Ureter (tissue), 1 donor: ENCODE results near the gene RNH1. TPM values are rescaled to one million over a fixed set of nuclear protein-coding genes. Genes with fewer than 3 reads are reported as not detected.
A peak's percentile ranks its signal among the peaks of the same experiment; 100 is the strongest.

ENCODE experiments used
- DNase-seq: peaks from one replicate; pipeline ENCODE4 v3.0.0-alpha.2; 2020; ENCODE audit warnings: low spot score
- total RNA-seq: library from RNA; stranded (reverse); gene quantifications from one replicate; pipeline ENCODE4 v1.2.4, GENCODE V29; 2023
- donor health status: DM: yes; HTN: yes; CAD: no.

The RNH1 gene
- total RNA-seq, 1 donor from 2014 or later, result 182 TPM

DNA sequence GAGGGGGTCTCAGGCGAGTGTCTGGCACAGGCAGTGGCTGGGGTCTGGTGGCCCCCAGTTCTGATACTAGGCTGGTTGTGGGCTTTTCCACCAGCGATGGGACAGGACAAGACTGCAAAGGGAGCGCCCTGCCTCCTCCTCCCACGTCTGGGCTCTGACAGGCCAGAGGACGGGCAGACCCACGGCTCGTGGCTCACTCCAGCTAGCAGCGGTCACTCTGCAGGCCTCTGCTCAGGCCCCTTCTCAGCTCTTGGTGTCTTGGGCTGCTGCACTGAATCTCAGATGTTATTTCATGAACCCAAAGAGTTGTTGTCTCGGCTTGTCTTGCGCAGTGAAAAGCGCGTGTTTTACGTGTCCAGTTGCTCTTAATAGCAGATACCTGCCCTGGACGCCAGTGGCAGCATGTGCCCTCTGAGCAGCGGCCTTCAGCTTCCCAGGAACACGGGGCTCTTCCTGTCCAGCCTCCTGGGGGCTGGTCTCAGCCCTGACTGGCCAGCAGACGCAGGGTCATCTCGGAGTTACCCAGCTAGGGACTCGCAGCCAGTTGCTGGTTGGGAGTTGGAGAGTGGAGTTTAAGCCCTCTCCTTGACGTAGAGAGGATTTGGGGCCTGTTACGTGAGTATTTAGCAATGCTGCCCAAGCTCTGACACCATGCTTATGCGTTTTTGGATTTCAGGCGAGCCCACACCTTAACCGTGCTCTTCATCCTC is 47.4 kb downstream of the RNH1 start:
- no peak for DNase-seq

DNA sequence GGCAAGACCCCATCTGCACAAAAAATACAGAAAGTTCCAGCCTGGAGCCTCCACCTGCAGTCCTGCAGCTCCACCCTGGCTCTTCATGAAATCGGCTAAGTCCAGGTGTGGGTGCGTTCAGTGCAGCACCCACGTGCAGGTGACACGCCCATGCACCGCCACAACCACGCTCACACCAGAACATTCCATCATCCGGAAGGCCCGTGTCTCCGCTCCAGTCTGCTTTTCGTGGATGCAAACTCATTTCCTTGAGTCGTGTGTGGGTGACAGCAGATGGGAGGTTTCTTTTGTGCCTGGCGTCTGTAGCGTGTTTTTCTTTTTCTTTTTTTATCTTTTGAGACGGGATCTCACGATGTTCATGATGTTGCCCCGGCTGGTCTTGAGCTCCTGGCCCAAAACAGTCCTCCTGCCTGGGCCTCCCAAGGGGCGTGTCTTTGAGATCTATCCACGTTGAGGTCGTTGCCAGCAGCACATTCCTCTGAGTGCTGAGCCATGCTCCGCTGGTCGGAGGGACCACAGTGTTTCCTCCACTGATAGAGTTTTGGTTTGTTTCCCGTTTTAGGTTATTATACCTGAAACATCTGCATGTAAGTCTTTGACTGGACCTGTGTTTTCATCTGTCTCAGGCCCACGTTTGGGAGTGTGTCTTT is 49.8 kb downstream of the RNH1 start:
- DNase-seq, result no peak

DNA sequence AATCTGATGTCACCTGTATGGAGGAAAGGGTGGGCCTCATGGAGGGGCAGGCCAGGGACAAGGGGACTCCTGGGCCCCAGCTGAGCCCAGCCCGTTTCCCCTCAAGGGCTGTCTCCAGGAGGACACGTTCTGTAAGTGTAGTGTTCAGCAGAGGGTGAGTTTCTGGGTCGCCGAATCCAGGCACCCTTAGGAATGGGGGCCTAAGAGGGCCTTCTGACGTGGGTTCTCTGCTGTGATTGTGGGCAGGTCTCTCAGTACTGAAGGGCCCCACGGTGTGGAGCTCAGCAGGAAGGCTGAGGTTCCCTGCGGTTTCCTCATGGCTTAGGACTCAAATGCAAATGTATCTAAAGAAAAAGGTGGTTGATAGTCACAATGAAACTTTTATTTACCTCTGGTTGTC is 50.5 kb downstream of the RNH1 start:
- DNase-seq, result no peak

DNA sequence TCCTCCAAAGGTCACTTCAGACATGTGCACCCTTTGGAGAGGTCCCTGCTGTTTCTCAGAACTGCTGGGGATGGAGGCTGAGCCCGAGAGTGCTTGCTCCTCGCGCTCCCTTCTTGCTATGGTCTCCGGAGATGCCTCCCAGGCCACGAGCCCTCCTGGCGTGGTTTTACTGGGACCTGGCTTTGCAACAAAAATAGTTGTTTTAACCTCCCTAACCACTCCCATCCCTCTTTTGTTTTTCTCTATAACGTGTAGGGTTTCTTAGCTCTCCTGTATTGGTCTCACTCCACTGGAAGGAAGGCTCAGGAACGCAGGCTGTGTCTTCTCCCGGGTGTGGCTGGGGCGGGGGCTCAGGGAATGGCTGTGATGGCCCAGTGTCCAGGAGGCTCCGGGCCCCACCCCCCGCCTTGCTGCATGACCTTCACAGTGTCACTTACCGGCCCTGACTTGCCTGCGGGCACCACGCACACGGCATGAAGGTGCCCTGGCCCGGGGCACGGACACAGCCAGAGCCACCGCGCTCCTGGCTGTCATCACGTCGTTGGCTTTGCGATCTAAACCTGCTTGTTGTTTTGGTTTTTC is 51.4 kb downstream of the RNH1 start:
- DNase-seq, result no peak

DNA sequence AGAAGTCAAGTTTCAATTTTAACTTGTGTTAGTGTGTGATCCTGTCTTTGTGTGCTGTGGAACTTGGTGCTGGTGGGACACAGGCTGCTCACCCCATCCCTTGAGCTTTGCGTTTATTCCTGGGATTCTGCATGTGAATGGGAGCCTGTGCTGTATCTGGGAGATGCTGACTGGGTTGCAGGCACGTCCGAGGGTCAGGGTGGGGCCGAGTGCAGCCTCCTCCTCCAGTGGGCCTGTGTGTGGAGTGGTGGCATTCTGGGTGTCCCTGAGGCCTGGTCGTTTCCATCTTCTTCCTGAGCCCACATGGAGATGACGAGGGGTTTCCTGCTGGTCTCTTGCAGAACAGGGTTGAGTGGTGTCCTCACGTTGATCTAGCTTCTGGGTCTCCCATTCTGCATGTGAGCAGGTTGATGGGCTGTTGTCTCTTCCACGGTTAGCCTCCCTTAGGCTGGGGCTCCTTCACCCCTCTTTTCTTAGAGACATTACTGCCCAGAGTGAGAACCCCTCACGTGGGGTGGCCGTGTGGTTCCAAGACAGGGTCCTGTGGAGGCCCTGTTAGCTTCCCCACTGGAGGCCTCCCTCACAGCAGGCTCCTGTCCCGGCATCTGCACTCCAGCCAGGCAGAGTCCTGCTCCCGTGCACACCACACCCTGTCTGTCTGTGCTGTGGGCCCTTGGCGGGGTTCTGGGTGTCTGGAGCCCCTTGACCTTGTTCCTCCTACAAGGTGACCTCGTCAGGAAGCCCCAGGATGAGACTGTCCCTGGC is 52.1 kb downstream of the RNH1 start:
- no peak for DNase-seq

DNA sequence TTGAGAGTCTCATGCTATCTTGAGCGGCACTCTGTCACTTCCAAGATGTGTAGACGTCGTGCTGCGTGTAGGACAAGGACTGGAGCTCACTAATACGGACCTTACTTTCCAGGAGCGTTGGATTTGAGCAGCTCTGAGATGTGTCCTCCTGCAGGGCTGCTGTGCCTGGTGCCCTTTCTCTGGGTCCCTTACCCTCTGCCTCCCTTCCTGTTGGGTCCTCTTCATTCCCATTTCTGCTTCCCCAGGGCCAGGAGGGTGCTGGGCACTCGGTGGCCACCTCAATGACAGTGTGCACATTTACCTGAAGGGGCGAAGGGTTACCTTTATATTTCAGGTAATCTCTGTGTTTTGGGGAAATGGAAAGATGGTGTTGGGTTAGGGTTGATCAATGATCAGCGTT is 53.0 kb downstream of the RNH1 start:
- DNase-seq, result no peak

DNA sequence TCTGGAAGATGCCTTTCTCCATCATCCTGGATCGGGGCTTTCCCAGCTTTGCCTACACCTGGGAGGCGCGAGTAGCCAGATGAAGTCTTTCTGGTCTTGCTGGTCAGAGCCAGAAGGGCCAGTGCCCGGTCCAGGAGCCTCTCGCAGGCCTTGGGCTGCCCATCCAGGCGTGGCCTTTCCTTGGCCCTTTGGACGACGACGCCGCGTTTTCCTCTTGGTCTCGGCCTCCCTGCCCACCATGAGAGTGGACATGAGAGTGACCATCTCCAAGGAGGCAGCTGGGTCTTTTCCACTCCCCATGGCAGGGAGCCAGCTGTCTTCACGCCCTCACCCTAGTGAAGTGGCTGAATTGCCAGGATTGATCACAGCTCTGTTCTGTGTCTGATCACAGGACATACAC is 53.5 kb downstream of the RNH1 start:
- no peak for DNase-seq

DNA sequence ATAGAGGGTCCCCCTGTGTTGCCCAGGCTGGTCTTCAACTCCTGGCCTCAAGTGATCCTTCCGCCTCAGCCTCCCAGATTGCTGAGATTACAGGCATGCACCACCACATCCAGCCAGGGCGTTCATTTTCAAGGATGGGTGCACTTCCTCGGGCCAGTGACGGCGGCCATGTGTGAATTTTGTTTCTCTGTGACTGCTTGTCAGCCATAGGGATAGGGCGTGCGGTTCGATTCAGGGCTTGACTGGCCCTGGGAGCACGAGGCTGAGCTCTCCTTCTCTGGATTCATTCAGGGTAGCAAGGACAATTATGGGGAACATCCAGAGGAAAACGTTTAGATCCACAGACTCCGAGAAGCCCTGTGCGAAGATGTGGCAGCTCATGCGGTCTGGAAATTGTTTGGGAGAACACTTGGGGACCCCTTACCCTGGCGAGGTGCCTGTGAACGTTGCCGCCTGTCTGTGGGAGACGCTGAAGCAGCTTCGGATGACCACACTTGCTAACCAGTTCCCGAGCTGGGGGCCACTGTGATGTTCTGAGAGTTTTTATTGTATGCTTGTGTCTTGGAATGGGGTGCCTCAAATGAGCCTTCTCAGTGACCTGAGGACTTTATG is 54.0 kb downstream of the RNH1 start:
- DNase-seq, result no peak

DNA sequence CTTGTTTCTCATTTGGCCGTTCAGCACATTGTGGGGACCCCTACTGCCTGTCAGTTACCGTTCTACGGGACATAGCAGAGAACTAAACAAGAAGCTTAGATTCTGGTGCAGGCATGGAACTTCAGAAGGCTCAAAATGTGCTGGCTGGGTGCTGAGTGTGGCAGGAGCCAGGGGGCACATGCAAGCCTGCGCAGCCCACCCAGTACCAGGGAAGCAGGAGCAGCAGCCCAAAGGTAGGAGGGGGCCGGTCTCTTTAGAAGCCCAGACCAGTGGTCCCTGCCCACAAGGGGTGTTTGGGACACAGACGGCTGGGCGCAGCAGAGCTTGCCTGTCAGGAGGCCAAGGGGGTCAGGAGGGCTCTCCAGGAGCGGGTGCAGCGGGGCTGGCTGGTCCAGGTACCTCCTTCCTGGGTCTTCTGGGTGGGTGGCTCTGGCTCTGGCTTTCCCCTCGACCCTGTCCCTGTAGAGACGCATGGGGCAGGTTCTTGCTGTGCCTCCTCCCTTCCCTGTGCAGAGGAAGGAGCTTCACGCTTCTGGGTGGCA is 54.8 kb downstream of the RNH1 start:
- no peak for DNase-seq

DNA sequence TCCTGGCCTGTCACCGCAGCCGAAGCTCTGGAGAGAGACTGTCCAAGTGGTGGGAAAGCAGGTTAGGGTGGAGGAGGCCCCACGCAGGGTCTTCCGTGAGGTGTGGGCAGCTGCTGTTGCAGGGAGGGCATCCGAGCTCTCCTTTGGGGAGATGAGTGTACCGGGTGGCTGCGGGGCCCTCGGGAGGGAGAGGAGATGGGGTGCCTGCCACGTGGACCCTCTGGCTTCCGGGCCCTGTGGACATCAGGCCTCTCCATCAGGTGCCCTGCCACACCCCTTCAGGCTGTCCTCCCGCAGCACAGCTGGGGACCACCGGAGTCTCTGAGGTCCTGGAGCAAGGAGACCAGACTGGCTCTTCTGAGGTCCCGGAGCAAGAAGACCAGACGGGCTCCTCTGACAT is 55.3 kb downstream of the RNH1 start:
- DNase-seq, result no peak

DNA sequence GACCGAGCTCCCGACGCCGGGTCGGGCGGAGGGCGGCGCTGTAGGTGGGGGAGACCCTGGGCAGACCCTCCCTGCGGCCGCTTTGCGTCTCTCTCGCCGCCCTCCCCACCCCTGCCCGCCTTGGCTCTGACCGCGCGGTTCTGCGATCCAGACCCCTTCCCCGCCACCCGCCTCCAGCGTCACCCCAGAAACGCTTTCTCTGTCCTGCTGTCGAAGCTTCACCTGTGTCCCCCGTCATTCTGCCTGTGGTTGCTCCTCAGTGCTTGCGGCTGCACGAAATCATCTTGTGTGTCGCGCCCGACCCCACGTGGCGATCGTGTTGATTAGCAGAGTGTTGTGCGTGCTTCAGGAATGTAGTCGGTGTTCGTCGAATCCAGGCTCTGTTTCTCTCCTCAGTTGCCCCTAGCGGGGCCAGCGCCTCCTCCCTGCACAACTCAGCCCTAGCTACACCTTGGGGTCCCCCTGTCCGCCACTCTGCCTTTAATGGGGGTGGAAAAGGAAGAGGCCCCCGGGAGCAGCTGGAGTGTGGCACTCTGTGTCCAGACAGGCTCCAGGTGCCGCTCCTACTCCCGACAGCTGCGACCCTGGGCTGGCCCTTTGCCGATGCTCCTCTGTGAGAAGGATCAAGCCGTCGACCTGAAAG is 56.1 kb downstream of the RNH1 start:
- peak; percentile 80 for DNase-seq

DNA sequence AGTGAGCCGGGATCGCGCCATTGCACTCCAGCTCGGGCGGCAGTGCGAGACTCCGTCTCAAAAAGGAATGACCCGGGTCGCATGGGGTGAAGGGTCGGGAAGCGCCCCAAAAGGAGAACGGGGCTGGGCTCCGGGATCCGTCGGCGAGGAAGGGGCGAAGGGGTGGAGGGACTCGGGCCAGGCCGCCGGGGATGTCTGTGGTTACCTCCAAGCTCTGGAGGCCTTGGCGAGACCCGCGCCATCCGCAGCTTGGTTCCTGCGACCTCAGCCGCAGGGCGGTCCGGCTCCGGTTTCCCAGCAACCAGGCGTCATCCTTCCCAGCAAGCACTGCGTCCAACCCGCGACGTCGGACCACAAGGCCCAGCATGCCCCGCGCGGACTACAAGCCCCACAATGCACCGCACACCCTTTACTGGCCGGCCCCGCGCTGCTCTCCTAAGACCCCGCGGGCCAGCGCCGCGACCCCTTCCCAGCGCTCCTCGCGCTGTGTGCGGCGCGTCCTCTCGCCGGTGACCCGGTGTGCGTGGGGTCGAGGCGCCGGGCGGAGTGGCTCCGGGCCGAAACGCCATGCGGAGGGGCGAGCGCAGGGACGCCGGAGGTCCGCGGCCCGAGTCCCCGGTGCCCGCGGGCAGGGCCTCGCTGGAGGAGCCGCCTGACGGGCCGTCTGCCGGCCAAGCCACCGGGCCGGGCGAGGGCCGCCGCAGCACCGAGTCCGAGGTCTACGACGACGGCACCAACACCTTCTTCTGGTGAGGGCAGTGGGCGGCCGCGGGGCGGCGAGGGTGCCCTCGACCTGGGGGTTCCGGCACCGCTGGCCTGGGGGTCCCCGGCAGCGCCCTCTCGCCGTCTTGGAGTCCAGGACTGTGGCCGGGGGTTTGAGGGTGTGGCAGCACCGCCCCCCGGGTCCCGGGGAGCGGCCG is 56.9 kb downstream of the RNH1 start, which contains the start of gene PTDSS2:
Gene PTDSS2 (plus strand): TSS at position 391 of the 920 bp plus-strand sequence. CDS start 177 bp downstream, at position 568.
- DNase-seq, result peak; percentile 96

DNA sequence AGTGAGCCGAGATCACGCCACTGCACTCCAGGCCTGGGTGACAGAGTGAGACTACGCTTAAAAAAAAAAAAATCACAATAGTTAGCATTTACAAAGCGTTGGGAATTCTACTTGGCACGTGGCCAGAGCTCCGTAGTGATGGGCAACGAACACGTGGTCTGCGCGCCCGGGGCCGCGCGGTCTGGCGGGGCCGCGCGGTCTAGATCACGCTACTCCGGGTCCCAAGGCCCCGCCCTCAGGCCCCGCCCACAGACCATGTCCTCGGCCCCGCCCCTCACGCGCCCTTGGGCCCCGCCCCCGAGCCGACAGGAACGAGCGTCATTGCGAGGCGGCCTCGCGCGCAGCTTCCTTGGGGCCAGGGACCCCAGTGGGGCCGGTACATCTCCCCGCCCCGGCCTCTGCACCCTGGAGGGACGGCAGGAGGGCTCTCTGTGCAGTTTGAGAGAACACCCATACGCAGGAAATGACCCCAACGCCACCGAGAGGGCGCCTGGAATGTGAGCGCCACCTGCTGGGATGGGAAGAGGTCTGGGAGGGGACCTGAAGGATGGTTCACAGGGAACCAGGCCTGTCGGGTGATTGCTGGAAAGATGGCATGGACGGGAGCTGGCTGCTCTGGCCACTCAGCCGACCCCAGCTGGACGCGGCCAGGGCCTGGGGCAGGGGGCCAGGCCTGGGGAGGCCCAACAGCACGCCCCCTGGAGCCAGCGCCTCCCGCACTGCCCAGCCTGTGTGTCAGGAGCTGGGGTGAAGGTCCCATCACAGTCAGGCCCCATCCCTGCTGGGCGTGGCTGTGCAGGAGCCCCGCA is 58.9 kb downstream of the RNH1 start:
- peak; percentile 95 for DNase-seq

DNA sequence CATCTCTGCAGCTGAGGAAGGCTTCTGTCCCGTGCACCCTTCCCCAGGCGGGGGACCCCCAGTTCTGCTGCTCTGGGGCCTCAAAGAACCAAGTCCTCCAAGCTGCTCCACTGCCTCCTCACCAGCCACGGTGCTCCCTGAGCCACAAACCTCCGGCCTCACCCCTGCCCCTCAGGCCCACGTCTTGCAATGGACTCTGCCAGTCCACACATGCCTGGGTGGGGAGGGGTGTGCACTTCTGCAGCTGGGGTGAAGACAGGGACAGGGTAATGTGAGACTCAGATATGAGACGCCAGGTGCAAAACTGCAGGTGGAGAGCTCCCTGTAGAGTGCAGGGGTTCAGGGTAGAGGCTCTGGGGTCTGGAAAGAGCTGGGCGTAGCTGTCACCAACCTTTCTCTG is 60.2 kb downstream of the RNH1 start:
- no peak for DNase-seq

DNA sequence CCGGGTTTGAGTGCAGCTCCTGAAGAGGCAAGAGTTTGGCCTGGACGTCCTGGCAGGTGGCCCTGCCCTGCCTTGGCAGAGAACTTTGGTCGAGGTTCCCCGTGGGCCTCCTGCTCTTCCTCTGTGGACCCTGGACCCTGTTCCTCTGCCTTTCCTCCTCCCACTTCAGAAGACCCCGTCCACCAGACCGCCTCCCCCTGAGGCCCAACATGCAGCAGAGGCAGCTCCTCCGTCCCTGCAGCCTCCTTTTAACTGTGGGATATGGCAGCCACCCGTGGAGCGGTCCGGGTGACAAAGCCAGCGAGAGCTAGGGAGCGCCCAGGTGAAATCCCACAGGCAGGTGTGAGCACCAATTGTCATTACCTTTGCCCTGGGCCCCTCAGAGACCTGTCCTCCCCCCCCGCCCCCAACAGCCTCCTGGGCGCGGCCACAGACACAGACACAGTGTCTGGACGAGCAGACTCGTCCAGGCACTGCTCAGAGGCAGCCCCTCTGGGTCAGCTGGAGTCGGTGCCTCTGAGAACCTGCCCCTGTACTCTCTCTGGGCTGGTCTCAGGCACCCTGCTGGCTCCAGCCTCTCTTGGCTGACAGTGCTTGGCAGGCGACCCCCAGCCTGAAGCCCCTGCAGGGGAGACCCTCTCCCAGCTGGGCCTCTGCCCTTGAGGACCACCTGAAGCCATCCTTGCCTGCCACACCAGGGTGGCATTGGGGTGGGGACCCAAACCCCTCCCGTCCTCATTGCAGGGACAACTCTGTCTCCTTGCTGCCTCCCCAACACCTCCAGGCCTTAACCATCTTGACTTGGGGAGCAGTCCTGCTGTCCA is 61.1 kb downstream of the RNH1 start:
- DNase-seq, result no peak
